H1 (cell line): ENCODE data around the gene FGF21. TPM values are rescaled to one million over a fixed set of nuclear protein-coding genes. Genes with fewer than 3 reads are reported as not detected.

Experiments
- ATF3 ChIP-seq: IDR thresholded peaks from 2 replicates; pipeline ENCODE4 v1.6.1; 2011; ENCODE audit warnings: low read depth, mild to moderate bottlenecking, low read length; ENCODE audit not compliant: insufficient read depth
- CHD7 ChIP-seq: fragments of 300-600 bp; sonication (generic); IDR thresholded peaks from 2 replicates; pipeline ENCODE4 v1.7.1; 2012; ENCODE audit warnings: low read length, moderate library complexity, mild to moderate bottlenecking, inconsistent platforms; ENCODE audit not compliant: insufficient replicate concordance
- GTF2F1 ChIP-seq: IDR thresholded peaks from 2 replicates; pipeline ENCODE4 v1.6.1; 2012; ENCODE audit warnings: low read depth, low read length, improper control_type of control experiment, borderline replicate concordance
- HDAC6 ChIP-seq: IDR thresholded peaks from one replicate; pipeline ENCODE4 v1.7.1; 2012; ENCODE audit warnings: low read depth, mild to moderate bottlenecking, inconsistent platforms, low read length, moderate library complexity
- MAX ChIP-seq: IDR thresholded peaks from 2 replicates; pipeline ENCODE4 v1.6.1; 2012; ENCODE audit warnings: inconsistent platforms
- RFX5 ChIP-seq: IDR thresholded peaks from 2 replicates; pipeline ENCODE4 v1.6.1; 2011; ENCODE audit warnings: low read depth, low read length, improper control_type of control experiment, borderline replicate concordance
- SP1 ChIP-seq: IDR thresholded peaks from 2 replicates; pipeline ENCODE4 v1.6.1; 2011; ENCODE audit warnings: low read depth, low read length
- SP2 ChIP-seq: IDR thresholded peaks from 2 replicates; pipeline ENCODE4 v1.6.1; 2012; ENCODE audit warnings: mild to moderate bottlenecking, low read length, inconsistent platforms
- SP4 ChIP-seq: IDR thresholded peaks from 2 replicates; pipeline ENCODE4 v1.6.1; 2012; ENCODE audit warnings: low read length, inconsistent platforms
- YY1 ChIP-seq: IDR thresholded peaks from 2 replicates; pipeline ENCODE4 v1.6.1; 2011; ENCODE audit warnings: low read depth, mild to moderate bottlenecking, low read length
- polyA plus RNA-seq, 7 experiments: library from polyadenylated mRNA; depleted of rRNA in 3 of 7; stranded (reverse) in 5 of 7; unstranded in 2 of 7; fragments of >200 nt in 5 of 7; fragments of 200-250 nt in 2 of 7; gene quantifications; 1 replicate in 5 of 7; 2 replicates in 1 of 7; 4 replicates in 1 of 7; pipeline versions ENCODE4 v1.2.1 to v1.2.3, GENCODE V29; 2011 to 2013; ENCODE audit warnings: missing spikeins in 2 of 7, mixed read lengths in 2 of 7
- total RNA-seq: library from RNA; stranded (reverse); fragmentation: NEBNext Ultra II Directional; extraction: Animal tissue kit (Norgen Biotek cat#: 25700); gene quantifications from 2 replicates; pipeline ENCODE4 v1.2.1, GENCODE V29; 2021

FGF21 gene
- total and polyA plus RNA-seq, 2 of the 8 experiments (the other 6 are each of a cell fraction or from before 2014, with no cell fraction given), result 0.48 to 0.80 TPM

- TF ChIP-seq CHD7 (no peak), HDAC6 (no peak), SP2 (no peak), RFX5 (no peak), YY1 (no peak), ATF3 (no peak), GTF2F1 (no peak), SP4 (no peak), SP1 (no peak), MAX (no peak)
Observed at GRCh38 chr19:48793271-48793670, 37.9 kb downstream of the FGF21 start (continued).
